ENCODE measurements around the gene SLC6A3. TPM values are rescaled to one million over a fixed set of nuclear protein-coding genes. Genes with fewer than 3 reads are reported as not detected.
"Not testable (repeated sequence)": the region's sequence is repeated elsewhere in the genome, so short reads cannot be mapped to it uniquely, and the experiment has no call there.

SLC6A3 gene
- total RNA-seq, 1 donor from 2014 or later, result 0.10 TPM

GRCh38 chr5:1460054-1460682 is 14.9 kb upstream of the SLC6A3 start:
- Mint-ChIP-seq H3K27me3 (ENCODE audit: unreplicated experiment) (peaks cover 6% of the 10 kb centered on the region), H3K36me3 (ENCODE audit: low read depth, unreplicated experiment) (peaks cover 48% of the 10 kb centered on the region), H3K27ac (ENCODE audit: unreplicated experiment) (no peak overlapping the region), H3K4me1 (ENCODE audit: unreplicated experiment) (peaks cover under 1% of the 10 kb centered on the region), H3K4me3 (ENCODE audit: unreplicated experiment) (peak overlapping the region; percentile 32), H3K9me3 (ENCODE audit: unreplicated experiment) (no peaks in the 10 kb centered on the region)
- TF ChIP-seq CTCF (IDR thresholded peaks at IDR 0.05; ENCODE audit: unreplicated experiment), result no peak
- DNase-seq (ENCODE audit: low spot score), result no peak

- not testable (repeated sequence) for DNase-seq (ENCODE audit: low spot score); H3K4me1 Mint-ChIP-seq (ENCODE audit: unreplicated experiment); H3K27ac Mint-ChIP-seq (ENCODE audit: unreplicated experiment); H3K9me3 Mint-ChIP-seq (ENCODE audit: unreplicated experiment); H3K4me3 Mint-ChIP-seq (ENCODE audit: unreplicated experiment); H3K27me3 Mint-ChIP-seq (ENCODE audit: unreplicated experiment)
- peaks cover 41% of the 10 kb centered on the region for H3K36me3 Mint-ChIP-seq (ENCODE audit: low read depth, unreplicated experiment)
Measured at GRCh38 chr5:1459435-1459834, 14.2 kb upstream of the SLC6A3 start.

- DNase-seq (ENCODE audit: low spot score); H3K4me1 Mint-ChIP-seq (ENCODE audit: unreplicated experiment); H3K27me3 Mint-ChIP-seq (ENCODE audit: unreplicated experiment); H3K27ac Mint-ChIP-seq (ENCODE audit: unreplicated experiment): not testable (repeated sequence)
- Mint-ChIP-seq H3K36me3 (ENCODE audit: low read depth, unreplicated experiment) (peaks cover 26% of the 10 kb centered on the region), H3K4me3 (ENCODE audit: unreplicated experiment) (peak overlapping the region; percentile 33), H3K9me3 (ENCODE audit: unreplicated experiment) (peaks cover 17% of the 10 kb centered on the region)
Measured at GRCh38 chr5:1456110-1456881, 11.1 kb upstream of the SLC6A3 start.

- Mint-ChIP-seq H3K4me3 (ENCODE audit: unreplicated experiment) (no peak overlapping the region), H3K27me3 (ENCODE audit: unreplicated experiment) (peaks cover 2% of the 10 kb centered on the region), H3K27ac (ENCODE audit: unreplicated experiment) (no peak overlapping the region), H3K36me3 (ENCODE audit: low read depth, unreplicated experiment) (peaks cover 13% of the 10 kb centered on the region), H3K9me3 (ENCODE audit: unreplicated experiment) (peaks cover 17% of the 10 kb centered on the region), H3K4me1 (ENCODE audit: unreplicated experiment) (no peaks in the 10 kb centered on the region)
- no peak for TF ChIP-seq CTCF (IDR thresholded peaks at IDR 0.05; ENCODE audit: unreplicated experiment)
- DNase-seq (ENCODE audit: low spot score), result no peak
Measured at GRCh38 chr5:1453613-1454012, 8.4 kb upstream of the SLC6A3 start.

GRCh38 chr5:1449081-1449630 is 3.9 kb upstream of the SLC6A3 start:
- peaks cover 13% of the 10 kb centered on the region for H3K27me3 Mint-ChIP-seq (ENCODE audit: unreplicated experiment)
- H3K27ac Mint-ChIP-seq (ENCODE audit: unreplicated experiment), result no peak overlapping the region
- no peak for TF ChIP-seq CTCF (IDR thresholded peaks at IDR 0.05; ENCODE audit: unreplicated experiment)
- no peak overlapping the region for H3K4me3 Mint-ChIP-seq (ENCODE audit: unreplicated experiment)
- peaks cover 12% of the 10 kb centered on the region for H3K9me3 Mint-ChIP-seq (ENCODE audit: unreplicated experiment)
- H3K4me1 Mint-ChIP-seq (ENCODE audit: unreplicated experiment), result peaks cover under 1% of the 10 kb centered on the region
- DNase-seq (ENCODE audit: low spot score), result no peak
- no peaks in the 10 kb centered on the region for H3K36me3 Mint-ChIP-seq (ENCODE audit: low read depth, unreplicated experiment)

All from endothelial cell (in vitro differentiated cells).